OCI-LY1 (cell line): Measurements from ENCODE around the gene NEDD4L.

Source experiments
- H2AFZ ChIP-seq: fragments of 200-600 bp; sonication (generic), shearing (Covaris generic); 2 replicates; pipeline ENCODE4 v1.6.0; 2014; ENCODE audit warnings: antibody characterized with exemption, mild to moderate bottlenecking, low read length
- H3F3A ChIP-seq: fragments of 200-600 bp; sonication (generic), shearing (Covaris generic); 2 replicates; pipeline ENCODE4 v1.6.0; 2014; ENCODE audit warnings: mild to moderate bottlenecking, antibody characterized with exemption, low read length, moderate library complexity; ENCODE audit not compliant: insufficient read depth
- H3K27ac ChIP-seq: fragments of 200-600 bp; sonication (generic); 2 replicates; pipeline ENCODE4 v1.5.1; 2014; ENCODE audit warnings: low read length, mixed run types, mild to moderate bottlenecking, low read depth; ENCODE audit not compliant: poor library complexity, severe bottlenecking
- H3K27me3 ChIP-seq: fragments of 200-600 bp; sonication (generic); 2 replicates; pipeline ENCODE4 v1.6.0; 2014; ENCODE audit warnings: antibody characterized with exemption, mild to moderate bottlenecking, low read length, moderate library complexity; ENCODE audit not compliant: insufficient read depth
- H3K36me3 ChIP-seq: fragments of 200-600 bp; sonication (generic); 2 replicates; pipeline ENCODE4 v1.6.1; 2014; ENCODE audit warnings: mild to moderate bottlenecking, antibody characterized with exemption, low read length, moderate library complexity, mixed read lengths; ENCODE audit not compliant: insufficient read depth
- H3K4me1 ChIP-seq: fragments of 200-600 bp; sonication (generic); 2 replicates; pipeline ENCODE4 v1.5.1; 2014; ENCODE audit warnings: mild to moderate bottlenecking, low read length, moderate library complexity; ENCODE audit not compliant: insufficient read depth, severe bottlenecking
- H3K4me2 ChIP-seq: fragments of 200-600 bp; sonication (generic), shearing (Covaris generic); 2 replicates; pipeline ENCODE4 v1.6.1; 2014; ENCODE audit warnings: low read length
- H3K4me3 ChIP-seq: fragments of 200-600 bp; sonication (generic); 2 replicates; pipeline ENCODE4 v1.5.1; 2014; ENCODE audit warnings: low read length, low read depth, mild to moderate bottlenecking, mixed read lengths; ENCODE audit not compliant: poor library complexity, severe bottlenecking
- H3K79me2 ChIP-seq: fragments of 200-600 bp; shearing (Covaris generic); 2 replicates; pipeline ENCODE4 v1.6.1; 2016; ENCODE audit warnings: mixed run types, low read length, mixed read lengths; ENCODE audit not compliant: insufficient read depth
- H3K9ac ChIP-seq: fragments of 200-600 bp; sonication (generic), shearing (Covaris generic); 2 replicates; pipeline ENCODE4 v1.6.1; 2014; ENCODE audit warnings: mild to moderate bottlenecking, low read length, mixed read lengths
- H3K9me2 ChIP-seq: fragments of 200-600 bp; sonication (generic), shearing (Covaris generic); 2 replicates; pipeline ENCODE4 v1.6.1; 2014; ENCODE audit warnings: low read depth, mild to moderate bottlenecking, low read length, mixed read lengths
- H3K9me3 ChIP-seq: fragments of 200-600 bp; shearing (Covaris generic); 2 replicates; pipeline ENCODE4 v1.6.1; 2014; ENCODE audit warnings: low read length, mixed read lengths
- H4K20me1 ChIP-seq: fragments of 200-600 bp; sonication (generic), shearing (Covaris generic); 2 replicates; pipeline ENCODE4 v1.6.0; 2016; ENCODE audit warnings: mild to moderate bottlenecking, low read length; ENCODE audit not compliant: insufficient read depth
- EZH2 ChIP-seq: fragments of 200-600 bp; sonication (generic), shearing (Covaris generic); IDR thresholded peaks from 2 replicates; pipeline ENCODE4 v1.8.0; 2017; ENCODE audit warnings: borderline replicate concordance, mixed run types, mild to moderate bottlenecking, antibody characterized with exemption, low read length, moderate library complexity, mixed read lengths
- TF ChIP-seq, protein P1 (sequence below): fragments of 200-600 bp; sonication (generic), shearing (Covaris generic); IDR thresholded peaks from 2 replicates; pipeline ENCODE4 v1.5.1; 2017; ENCODE audit warnings: mild to moderate bottlenecking, antibody characterized with exemption, low read length, moderate library complexity, mixed read lengths

Gene NEDD4L

DNA sequence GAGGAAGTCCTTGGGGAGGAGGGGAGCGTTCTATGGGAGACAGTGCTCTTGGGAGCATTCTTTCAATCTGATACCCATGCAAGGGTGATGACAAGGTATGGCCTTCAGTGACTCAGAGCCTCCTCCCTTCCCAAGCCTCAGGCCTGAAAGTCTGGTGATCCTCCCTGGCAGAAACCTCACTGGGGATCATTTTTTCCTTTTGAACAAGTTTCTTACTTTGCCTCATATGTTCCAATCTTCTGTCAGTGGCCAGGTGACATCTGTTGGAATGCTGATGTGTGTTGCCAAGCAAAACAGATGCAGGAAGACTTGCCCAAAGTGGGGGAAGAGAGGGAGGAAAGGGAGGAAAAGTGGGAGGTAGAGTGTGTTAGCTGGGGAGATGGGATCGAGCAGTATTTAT is 224.8 kb downstream of the NEDD4L start:
- Histone ChIP-seq H3K27ac (no peak overlapping the region), H3K9ac (no peak overlapping the region), H3K79me2 (no peaks in the 10 kb centered on the region)

DNA sequence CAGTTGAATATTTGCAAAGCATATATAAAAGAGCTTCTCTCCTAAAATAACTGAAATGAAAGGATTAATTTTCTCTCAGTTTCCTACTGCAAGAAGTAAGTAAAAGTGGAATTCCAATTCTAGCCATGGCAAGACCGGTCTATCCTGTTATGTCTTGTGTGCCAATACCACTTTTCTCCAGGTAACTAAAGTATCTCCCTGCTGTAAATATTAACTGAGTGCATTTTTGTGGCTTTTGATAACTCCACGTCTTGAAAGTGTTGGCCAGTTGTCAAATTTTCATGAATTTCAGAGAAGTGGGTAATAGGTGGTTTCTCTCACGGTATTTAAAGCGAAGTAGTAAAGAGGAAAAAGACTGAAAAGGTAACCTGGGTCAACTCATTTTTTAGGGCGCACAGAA is 225.9 kb downstream of the NEDD4L start:
- Histone ChIP-seq H3K27me3 (no peaks in the 10 kb centered on the region), H3K9me2 (no peaks in the 10 kb centered on the region), H4K20me1 (no peaks in the 10 kb centered on the region), H3K4me3 (no peak overlapping the region), H3K27ac (no peak overlapping the region), H3K9ac (no peak overlapping the region), H3K9me3 (no peaks in the 10 kb centered on the region), H3K36me3 (no peaks in the 10 kb centered on the region), H3K79me2 (no peaks in the 10 kb centered on the region), H2AFZ (no peak overlapping the region), H3K4me1 (no peaks in the 10 kb centered on the region), H3F3A (no peaks in the 10 kb centered on the region), H3K4me2 (no peak overlapping the region)
- TF ChIP-seq, protein P1, sequence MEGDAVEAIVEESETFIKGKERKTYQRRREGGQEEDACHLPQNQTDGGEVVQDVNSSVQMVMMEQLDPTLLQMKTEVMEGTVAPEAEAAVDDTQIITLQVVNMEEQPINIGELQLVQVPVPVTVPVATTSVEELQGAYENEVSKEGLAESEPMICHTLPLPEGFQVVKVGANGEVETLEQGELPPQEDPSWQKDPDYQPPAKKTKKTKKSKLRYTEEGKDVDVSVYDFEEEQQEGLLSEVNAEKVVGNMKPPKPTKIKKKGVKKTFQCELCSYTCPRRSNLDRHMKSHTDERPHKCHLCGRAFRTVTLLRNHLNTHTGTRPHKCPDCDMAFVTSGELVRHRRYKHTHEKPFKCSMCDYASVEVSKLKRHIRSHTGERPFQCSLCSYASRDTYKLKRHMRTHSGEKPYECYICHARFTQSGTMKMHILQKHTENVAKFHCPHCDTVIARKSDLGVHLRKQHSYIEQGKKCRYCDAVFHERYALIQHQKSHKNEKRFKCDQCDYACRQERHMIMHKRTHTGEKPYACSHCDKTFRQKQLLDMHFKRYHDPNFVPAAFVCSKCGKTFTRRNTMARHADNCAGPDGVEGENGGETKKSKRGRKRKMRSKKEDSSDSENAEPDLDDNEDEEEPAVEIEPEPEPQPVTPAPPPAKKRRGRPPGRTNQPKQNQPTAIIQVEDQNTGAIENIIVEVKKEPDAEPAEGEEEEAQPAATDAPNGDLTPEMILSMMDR, result no peak
- no peak for TF ChIP-seq EZH2

More for the DNA sequence above, 224.8 kb downstream of the NEDD4L start:
- H3K9me3 ChIP-seq, result no peaks in the 10 kb centered on the region
- no peaks in the 10 kb centered on the region for H3K36me3 ChIP-seq
- TF ChIP-seq, protein P1, result no peak
- TF ChIP-seq EZH2, result no peak
- H3K4me1 ChIP-seq, result no peaks in the 10 kb centered on the region
- no peak overlapping the region for H2AFZ ChIP-seq
- no peaks in the 10 kb centered on the region for H3F3A ChIP-seq
- no peaks in the 10 kb centered on the region for H4K20me1 ChIP-seq
- no peak overlapping the region for H3K4me2 ChIP-seq
- H3K27me3 ChIP-seq, result no peaks in the 10 kb centered on the region
- H3K4me3 ChIP-seq, result no peak overlapping the region
- H3K9me2 ChIP-seq, result no peaks in the 10 kb centered on the region

DNA sequence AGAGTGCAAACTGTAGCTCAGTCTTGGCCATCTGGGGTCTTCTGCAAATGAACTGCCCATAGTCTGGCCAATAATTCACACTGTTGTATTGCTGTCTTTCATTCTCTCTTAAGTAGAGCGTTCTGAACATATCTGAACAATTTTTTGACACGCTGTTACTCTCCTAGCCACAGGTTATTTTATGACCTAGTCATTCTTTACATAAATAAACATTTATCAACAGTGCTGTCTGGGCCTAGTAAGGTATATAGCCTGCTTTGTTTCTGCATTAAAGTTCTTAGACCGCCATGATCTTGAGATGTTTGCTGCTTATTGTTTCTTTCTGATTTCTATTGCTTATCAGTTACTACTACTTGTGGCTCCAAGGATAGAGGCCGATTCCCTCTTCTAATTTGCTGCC is 226.4 kb downstream of the NEDD4L start:
- TF ChIP-seq, protein P1, result no peak
- no peak for TF ChIP-seq EZH2
- Histone ChIP-seq H3F3A (no peaks in the 10 kb centered on the region), H4K20me1 (no peaks in the 10 kb centered on the region), H3K4me1 (no peaks in the 10 kb centered on the region), H3K36me3 (no peaks in the 10 kb centered on the region), H3K9me2 (no peaks in the 10 kb centered on the region), H3K27ac (no peak overlapping the region), H3K9me3 (no peaks in the 10 kb centered on the region), H3K9ac (no peak overlapping the region), H3K4me2 (no peak overlapping the region), H3K79me2 (no peaks in the 10 kb centered on the region), H3K27me3 (no peaks in the 10 kb centered on the region), H2AFZ (no peak overlapping the region), H3K4me3 (no peak overlapping the region)
